ENCODE measurements around the gene CYTH1. TPM values are rescaled to one million over a fixed set of nuclear protein-coding genes. Genes with fewer than 3 reads are reported as not detected.

CYTH1 gene
- polyA plus RNA-seq, 1 donor from 2014 or later = 210 TPM

Other genes starting within 250 kb of the CYTH1 start
- gene DNAH17, start 204.9 kb downstream of the CYTH1 start, polyA plus RNA-seq = 1.1 TPM
- gene USP36, start 58.5 kb upstream of the CYTH1 start, polyA plus RNA-seq = 28.8 TPM
- gene CEP295NL, start 120.9 kb upstream of the CYTH1 start, polyA plus RNA-seq = 1.6 TPM
- 0.34 TPM for gene TIMP2, start 143.1 kb upstream of the CYTH1 start, polyA plus RNA-seq
- gene LGALS3BP, start 197.7 kb upstream of the CYTH1 start, polyA plus RNA-seq = 3.9 TPM
- gene CANT1, start 227.5 kb upstream of the CYTH1 start, polyA plus RNA-seq = 8.6 TPM
- gene C1QTNF1, start 241.9 kb upstream of the CYTH1 start, polyA plus RNA-seq = not detected